ENCODE data around the gene FAM98B. TPM values are rescaled to one million over a fixed set of nuclear protein-coding genes. Genes with fewer than 3 reads are reported as not detected.

The FAM98B gene
- total RNA-seq: 10 to 100 TPM in 2 of 4 donors, 1 to 10 TPM in 2; 9.3 to 12.6 (median 10.9) TPM

- peak within 1 kb of the TSS; percentile 23 to 97 (median 87) for H3K27ac ChIP-seq
- no peaks in the 10 kb centered on the region for H3K36me3 ChIP-seq
- H3K4me1 ChIP-seq: peaks cover 5 to 7% of the 10 kb centered on the region in 2 donors
- H3K27me3 ChIP-seq: no peaks in the 10 kb centered on the region
- intact Hi-C loops (cut with DNase I): no loop called here
- peak within 1 kb of the TSS; percentile 56 to 74 (median 63) for H3K4me3 ChIP-seq (replicated peaks in 1 of 3)
- no peaks in the 10 kb centered on the region for H3K9me3 ChIP-seq
- TF ChIP-seq CTCF (IDR thresholded peaks at IDR 0.05): peak in 1 of 6 experiments; percentile 21
- TF ChIP-seq POLR2A (IDR thresholded peaks at IDR 0.05): no peak
- 0 to 1% methylated on average over 25 to 27 of the region's 49 CpGs for WGBS, 2 donors
- DNase-seq: peak; percentile 85 to 86
Observed at GRCh38 chr15:38453971-38454695, at the start of gene FAM98B. FAM98B (plus strand) TSS chr15:38454127; CDS start chr15:38454162, 35 bp downstream.

GRCh38 chr15:38406436-38406835 is 47.5 kb upstream of the FAM98B start:
- no peaks in the 10 kb centered on the region for H3K9me3 ChIP-seq
- no peak overlapping the region for H3K27ac ChIP-seq
- intact Hi-C loops (cut with DNase I): no loop called here
- H3K36me3 ChIP-seq: no peaks in the 10 kb centered on the region
- H3K27me3 ChIP-seq: no peaks in the 10 kb centered on the region
- TF ChIP-seq POLR2A (IDR thresholded peaks at IDR 0.05) (no peak), CTCF (IDR thresholded peaks at IDR 0.05) (no peak)
- no peaks in the 10 kb centered on the region for H3K4me1 ChIP-seq
- 74 to 81% methylated on average over 7 of the region's 7 CpGs for WGBS, 2 donors
- no peak overlapping the region for H3K4me3 ChIP-seq (replicated peaks in 1 of 3)
- no peak for DNase-seq

GRCh38 chr15:38408576-38408975 is 45.4 kb upstream of the FAM98B start:
- no peak overlapping the region for H3K27ac ChIP-seq
- no peaks in the 10 kb centered on the region for H3K36me3 ChIP-seq
- no peaks in the 10 kb centered on the region for H3K9me3 ChIP-seq
- no peaks in the 10 kb centered on the region for H3K4me1 ChIP-seq
- 93 to 94% methylated on average over 4 of the region's 4 CpGs for WGBS, 2 donors
- H3K27me3 ChIP-seq: no peaks in the 10 kb centered on the region
- TF ChIP-seq CTCF (IDR thresholded peaks at IDR 0.05) (no peak), POLR2A (IDR thresholded peaks at IDR 0.05) (no peak)
- intact Hi-C loops (cut with DNase I): no loop called here
- H3K4me3 ChIP-seq (replicated peaks in 1 of 3): no peak overlapping the region
- no peak for DNase-seq

- WGBS, 2 donors: 81 to 83% methylated on average over 3 of the region's 3 CpGs
- H3K4me3 ChIP-seq (replicated peaks in 1 of 3): no peak overlapping the region
- H3K27me3 ChIP-seq: no peaks in the 10 kb centered on the region
- DNase-seq: no peak
- H3K9me3 ChIP-seq: no peaks in the 10 kb centered on the region
- no peaks in the 10 kb centered on the region for H3K4me1 ChIP-seq
- H3K36me3 ChIP-seq: no peaks in the 10 kb centered on the region
- intact Hi-C loops (cut with DNase I): loop anchor here (10.0 kb wide), 1 partner anchor 57 kb away; no protein-coding TSS in a partner anchor
- no peak for TF ChIP-seq POLR2A (IDR thresholded peaks at IDR 0.05)
- no peak for TF ChIP-seq CTCF (IDR thresholded peaks at IDR 0.05)
- no peak overlapping the region for H3K27ac ChIP-seq
Observed at GRCh38 chr15:38411902-38412301, 42.0 kb upstream of the FAM98B start.

- intact Hi-C loops (cut with DNase I): loop anchor here (10.0 kb wide), 1 partner anchor 58 kb away; no protein-coding TSS in a partner anchor
- no peak overlapping the region for H3K27ac ChIP-seq
- no peak for TF ChIP-seq POLR2A (IDR thresholded peaks at IDR 0.05)
- no peak for TF ChIP-seq CTCF (IDR thresholded peaks at IDR 0.05)
Observed at GRCh38 chr15:38412466-38412865, 41.5 kb upstream of the FAM98B start.

More at GRCh38 chr15:38412466-38412865, 41.5 kb upstream of the FAM98B start:
- DNase-seq: no peak
- H3K36me3 ChIP-seq: no peaks in the 10 kb centered on the region
- H3K9me3 ChIP-seq: no peaks in the 10 kb centered on the region
- H3K4me1 ChIP-seq: no peaks in the 10 kb centered on the region
- H3K4me3 ChIP-seq (replicated peaks in 1 of 3): no peak overlapping the region
- 55 to 87% methylated on average over 3 of the region's 3 CpGs for WGBS, 2 donors
- no peaks in the 10 kb centered on the region for H3K27me3 ChIP-seq
